Activated T-cell treated with anti-CD3 and anti-CD28 coated beads for 4 hours (primary cell): Measurements from ENCODE around the gene RAX.

ENCODE experiments used
- DNase-seq: peaks from one replicate; pipeline ENCODE4 v3.0.0-alpha.2; 2020

RAX gene

DNA sequence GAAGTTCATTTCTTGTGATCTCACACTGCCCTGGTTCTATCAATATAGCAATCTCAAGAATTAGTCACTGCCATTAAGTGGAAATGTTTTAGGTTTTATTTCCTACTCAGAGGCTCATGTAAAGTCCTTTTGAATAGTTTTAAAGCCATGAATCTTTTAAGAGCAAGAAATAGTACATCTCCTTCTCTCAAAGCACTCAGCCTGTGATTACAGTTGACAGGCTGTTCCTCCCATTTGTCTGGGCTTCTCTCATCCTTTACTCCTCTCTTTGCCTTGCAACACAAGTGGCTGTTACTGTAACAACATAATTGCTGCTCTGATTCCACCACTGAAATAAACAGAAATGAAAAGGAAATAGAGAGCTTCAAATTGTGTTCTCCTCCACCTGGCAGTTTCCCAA is 34.9 kb downstream of the RAX start:
- no peak for DNase-seq

DNA sequence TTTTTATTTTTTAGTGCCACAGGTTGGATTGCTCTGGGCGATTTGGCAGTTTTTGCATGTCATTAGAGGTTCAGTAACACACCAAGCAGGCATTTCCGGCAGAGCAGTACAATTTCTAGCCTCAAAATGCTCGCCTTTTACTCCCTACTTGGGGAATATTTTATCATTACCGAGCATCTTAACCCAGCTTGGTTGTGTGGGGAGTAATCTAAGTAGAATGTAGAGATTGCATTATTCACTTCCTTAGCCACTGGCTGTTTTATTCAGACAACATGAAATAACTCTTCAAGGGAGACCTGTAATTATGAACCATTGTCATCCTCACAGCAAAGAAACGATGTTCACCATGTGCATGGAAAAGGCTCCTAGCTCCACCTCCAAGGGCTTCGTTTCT is 40.2 kb downstream of the RAX start:
- DNase-seq = no peak

DNA sequence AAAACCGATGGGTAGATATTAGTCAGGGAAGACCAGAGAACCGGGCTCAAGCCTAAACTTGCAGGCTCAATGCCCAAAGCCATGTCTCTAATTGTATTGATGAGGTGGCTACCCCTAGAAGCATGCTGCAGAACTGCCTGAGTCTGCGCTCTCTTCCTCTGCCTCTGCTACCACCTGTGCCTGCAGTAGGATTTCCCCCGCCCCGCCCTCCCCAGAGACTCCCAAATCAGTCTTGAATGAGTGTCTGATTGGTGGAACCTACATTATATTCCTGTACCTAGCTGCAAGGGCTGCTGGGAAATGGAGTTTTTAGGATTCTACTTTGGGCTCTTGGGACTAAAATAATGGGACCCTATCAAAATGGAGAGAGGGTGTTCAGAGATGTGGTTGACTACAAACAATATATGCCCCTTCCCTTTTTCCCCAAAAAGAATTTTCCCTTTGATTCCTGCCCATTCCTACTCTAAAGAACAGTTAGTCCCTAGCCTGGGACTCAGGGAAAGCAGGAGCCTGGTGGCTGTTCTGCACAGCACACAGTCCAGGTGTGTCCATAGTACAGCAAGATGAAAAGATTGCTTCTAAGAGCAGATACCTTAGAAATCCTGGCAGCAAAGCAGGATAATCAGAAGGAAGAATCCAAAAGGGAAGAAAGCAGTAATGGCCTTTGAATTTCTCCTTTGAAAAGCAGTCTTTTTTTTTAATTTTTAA is 40.8 kb downstream of the RAX start:
- no peak for DNase-seq

DNA sequence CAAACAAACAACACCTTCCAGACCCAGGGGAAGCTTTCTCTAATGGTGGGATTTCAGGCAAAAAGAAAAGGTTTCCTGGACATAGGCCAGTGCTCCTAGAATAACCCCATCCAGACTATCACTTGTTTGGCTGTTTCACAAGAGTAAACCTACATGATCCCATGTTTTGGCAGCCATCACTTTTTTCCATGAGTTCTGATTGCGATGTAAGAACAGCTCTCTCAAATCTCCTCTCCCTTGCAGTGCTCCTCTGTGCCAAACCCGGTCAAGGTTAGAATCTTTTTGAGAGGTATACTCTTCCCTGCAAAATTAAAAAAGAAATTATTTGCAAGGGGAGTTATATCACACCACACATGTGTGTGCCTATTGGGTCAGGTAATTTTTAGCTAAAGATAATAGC is 41.4 kb downstream of the RAX start:
- DNase-seq = no peak

DNA sequence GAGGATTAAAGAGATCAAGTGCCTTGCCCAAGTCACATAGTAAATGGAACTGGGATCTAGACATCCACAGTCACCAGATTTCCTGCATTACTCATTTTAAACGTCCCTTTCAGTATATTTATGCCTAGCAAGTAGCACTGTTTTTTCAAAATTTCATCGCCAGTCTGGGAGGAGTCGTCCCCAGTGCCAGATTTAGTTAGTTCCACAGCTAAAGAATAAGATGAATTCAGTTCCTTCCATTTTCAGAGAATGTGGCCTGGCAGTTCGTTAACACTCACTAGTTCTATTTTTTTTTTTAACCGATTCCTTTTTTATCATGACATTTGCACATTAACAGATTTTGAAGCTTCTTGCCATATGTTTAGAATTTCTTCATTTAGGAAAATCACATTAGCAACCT is 42.1 kb downstream of the RAX start:
- no peak for DNase-seq

DNA sequence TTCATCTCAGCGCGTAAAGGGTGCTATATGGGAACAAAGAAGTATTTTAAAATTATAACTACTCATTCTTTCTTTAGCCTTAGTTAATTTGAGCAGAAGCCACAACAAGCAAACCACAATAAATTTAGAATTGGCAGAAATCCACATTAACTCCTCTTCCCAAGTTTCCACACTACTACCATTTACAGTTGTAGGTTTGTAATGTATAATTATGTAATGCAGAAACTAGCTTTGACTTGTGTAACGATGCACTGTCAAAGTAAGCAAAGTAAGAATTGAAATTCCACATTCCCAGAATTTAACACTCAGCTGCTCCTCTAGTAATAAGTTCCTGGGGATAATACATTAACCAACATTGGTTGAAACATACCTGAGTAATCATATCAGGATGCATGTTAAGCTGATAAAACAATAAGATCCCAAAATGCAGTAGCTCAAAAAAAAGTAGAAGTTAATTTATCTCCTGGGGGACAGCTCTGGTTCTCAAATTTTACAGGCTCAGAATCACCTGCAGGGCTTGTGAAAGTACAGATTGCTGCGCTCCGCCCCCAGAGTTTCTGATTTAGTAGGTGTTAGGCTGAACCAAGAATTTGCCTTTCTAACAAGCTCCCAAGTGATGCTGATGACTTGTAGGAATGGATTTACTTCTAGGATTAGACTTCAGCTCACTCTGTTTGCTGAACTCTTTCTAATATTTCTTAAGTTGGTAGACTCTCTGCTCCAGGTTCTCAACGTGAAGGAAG is 43.4 kb downstream of the RAX start:
- DNase-seq = no peak

DNA sequence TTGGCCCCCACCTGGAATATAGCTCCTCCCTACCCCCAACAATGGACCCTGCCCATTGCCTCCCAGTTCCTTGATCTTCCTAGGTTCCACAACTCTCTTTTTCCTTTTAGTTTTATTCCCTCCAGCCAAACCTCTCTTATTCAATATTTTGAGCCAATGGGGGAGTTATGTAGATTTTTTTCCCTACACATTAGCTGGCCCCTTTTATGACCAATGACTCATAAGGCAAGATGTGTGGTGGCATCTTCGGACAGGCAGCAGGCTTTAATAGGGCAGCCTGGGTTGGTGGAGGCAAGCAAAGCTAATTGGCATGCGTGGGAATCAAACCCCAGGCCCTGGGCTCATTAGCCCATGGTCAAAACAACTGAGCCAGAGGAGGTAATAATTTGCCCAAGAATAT is 44.1 kb downstream of the RAX start:
- DNase-seq = no peak

DNA sequence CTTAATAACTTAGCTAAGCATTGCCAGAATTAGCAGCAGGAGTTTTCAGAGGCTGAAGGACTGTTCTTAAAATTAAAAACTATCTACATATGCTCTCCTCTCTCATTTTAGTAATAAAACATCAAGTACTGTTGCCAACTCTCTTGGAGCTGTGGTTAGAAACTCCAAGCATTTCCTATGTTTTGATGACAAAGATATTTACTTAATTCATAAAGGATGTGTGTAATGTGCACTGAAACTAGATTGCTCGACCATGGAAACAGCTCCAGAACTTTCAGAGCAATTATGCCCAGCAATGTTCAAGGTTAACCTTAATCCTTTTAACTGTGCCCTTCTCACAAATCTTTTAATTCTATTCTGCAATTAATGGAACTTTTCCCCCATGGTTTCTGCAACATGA is 44.9 kb downstream of the RAX start:
- no peak for DNase-seq

DNA sequence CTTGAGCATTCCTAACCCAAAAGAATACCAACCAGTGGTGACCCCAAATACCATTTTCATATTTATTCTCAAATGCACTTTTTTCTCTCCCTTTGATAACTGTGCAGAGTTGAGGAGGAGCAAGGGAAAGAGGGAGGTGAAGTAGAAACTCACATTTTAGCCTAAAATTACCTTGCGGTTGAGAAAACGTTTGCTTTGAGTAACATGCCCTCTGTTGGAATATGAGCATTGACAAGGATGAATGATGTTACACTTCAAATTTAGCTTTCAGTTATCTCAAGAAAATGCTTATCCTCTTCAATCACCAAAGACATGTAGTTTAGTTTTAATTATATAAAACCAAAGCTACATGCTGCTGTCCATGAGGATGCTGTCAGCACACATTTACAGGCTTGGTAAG is 50.9 kb downstream of the RAX start:
- no peak for DNase-seq

DNA sequence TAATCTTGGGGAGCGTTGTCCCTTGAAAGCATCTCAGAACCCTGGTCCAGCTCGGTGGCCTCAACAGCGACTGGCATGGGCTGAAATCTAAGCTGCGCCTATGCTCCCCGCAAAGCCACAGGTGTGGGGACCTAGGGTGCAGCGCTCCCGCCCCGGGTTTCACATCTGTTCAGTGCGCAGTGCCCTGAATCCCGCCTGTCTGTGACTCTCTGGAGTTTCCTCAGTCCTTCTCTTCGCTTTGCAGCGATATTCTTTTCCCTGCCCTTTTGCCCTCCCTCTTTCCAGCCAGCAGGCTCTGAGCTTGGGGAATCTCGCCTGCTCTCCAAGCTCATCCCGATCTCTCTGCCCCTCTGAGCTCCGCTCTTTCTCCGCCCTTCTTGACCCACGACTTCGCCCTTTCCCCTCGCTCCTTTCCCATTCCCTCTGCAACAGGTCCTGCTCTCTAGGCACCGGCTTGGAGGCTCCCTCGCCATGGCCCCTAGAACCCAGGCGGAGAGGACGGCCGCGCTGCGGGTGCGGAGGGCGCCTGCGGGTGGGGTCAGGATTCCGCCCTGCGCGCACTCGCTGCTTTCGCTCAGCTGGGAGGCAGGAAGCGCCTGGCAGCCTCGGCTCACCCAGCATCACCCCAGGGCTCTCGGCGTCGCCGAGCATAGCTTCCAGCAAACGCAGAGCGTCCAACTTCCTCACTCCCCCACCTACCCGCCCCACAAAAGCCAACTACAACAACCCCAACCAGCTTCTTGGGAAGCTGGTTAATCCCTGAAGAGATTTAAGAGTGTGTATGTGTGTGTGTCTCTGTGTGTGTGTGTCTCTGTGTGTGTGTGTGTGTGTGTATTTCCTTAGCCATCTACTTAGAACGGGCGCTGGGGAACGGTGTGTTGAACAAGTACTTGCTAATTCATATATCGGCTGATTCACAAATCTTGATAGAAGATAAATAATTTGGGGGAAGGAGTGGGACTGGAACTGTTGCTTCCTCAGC is 52.2 kb downstream of the RAX start:
- DNase-seq = no peak

DNA sequence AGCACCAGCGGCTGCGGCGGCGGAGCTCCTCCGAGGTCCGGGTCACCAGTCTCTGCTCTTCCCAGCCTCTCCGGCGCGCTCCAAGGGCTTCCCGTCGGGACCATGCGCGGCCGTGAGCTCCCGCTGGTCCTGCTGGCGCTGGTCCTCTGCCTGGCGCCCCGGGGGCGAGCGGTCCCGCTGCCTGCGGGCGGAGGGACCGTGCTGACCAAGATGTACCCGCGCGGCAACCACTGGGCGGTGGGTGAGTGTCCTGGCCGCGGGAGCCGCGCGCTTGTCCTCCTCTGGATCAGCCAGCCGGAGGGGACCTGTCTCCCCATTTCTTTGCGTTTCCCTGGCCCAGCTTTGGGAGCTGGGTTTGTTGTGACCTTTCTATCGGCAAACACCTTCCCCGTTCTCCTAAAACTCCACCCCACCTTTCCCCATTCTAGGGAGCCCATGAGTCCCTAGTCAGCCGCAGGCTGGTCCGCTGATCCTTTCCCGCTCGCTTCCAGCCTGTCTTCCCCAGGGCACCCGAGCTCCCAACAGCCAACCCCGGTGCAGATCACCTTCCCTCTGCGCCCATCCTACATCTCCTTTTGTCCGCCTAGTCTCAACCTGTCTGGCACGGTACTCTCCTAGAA is 53.0 kb downstream of the RAX start:
- no peak for DNase-seq

DNA sequence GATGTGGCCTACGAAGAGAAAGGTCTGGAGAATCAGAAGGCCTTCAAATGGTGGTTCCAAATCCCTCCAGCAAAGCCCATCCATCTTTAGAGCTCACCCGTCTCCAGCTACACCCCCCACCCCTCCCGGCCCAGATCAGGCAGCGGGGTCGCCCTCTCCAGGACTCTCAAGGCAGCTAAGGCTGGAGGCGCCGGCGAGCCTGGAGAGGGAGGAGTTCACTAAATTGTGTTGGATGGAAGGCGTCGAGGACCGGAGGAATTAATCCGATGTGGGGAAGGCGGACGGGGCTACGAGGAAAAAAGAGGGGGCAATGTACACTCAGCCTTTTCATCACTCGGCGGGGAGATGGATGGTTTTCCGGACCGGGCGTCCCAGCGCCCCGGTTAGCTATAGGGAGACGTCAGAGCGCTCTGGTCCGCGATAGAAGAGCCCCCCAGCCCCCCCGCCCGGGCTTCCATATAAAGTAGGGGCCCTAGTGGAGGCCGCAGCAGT is 53.5 kb downstream of the RAX start, which contains the start of gene GRP:
GRP (plus strand) TSS at position 487 of the 492 bp plus-strand sequence. CDS start 108 bp downstream, outside the sequence.
- no peak for DNase-seq

DNA sequence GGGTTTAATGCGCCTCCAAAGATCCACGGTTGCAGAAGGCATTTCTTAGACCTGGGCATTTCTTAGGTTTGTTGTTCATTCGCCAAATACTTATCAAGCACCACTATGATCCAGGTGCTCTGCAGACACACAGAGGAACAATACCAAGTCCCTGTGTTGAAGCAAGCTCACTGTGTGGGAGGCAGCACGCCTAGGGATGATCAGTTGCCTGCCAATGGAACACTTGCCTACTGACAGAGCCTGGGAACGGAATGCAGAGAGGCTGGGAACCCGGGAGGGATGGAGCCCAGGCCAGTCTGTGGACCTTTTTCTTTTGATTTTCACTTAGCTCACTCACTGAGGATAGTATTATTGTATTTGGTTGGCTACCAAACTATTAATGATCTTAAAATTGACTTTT is 55.2 kb downstream of the RAX start:
- DNase-seq = no peak
